Cerebellar cortex (tissue), 1 donor: ENCODE results near the gene CCR2.

Experiments used
- DNase-seq: peaks from one replicate; pipeline ENCODE4 v3.0.0-alpha.2; 2015; ENCODE audit warnings: low spot score

Gene CCR2

DNA sequence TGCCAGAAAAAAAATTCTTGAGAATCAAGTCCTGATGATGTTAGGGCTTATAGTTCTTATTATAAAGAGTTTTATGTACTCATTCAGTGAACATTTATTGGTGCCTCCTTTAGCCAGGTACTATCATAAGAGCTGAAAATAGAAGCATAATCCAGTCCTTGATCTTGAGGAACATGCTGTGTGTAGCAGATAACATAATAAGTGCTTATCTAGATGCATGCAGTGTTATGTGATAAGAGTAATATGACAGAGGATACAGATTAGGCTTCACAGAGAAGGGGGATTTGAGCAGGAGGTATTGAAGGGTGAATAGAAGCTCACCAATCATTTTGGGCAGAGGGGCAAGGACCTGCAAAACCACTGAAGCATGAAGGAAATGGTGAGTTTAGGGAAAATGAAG, 1.1 kb downstream of the CCR2 start:
- DNase-seq: no peak

DNA sequence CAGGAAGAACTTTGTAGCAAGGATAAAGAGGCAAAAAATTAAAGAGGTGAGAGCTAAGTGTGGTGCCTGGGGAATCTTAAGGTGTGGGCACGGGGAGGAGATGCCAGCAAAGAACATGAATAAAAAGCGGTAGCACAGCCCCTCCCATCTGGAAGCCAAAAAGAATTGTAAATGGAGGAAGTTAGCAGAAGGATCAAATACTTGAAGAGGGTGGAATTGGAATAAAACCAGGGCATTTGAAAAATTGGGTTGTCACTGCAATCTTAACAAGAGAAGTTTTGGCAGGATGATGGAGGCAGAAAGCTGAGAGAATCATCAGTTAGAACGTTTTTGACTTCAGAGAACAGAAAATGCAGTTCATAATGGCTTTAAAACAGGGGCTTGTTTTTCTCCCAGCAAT, 2.4 kb downstream of the CCR2 start:
- DNase-seq: no peak

DNA sequence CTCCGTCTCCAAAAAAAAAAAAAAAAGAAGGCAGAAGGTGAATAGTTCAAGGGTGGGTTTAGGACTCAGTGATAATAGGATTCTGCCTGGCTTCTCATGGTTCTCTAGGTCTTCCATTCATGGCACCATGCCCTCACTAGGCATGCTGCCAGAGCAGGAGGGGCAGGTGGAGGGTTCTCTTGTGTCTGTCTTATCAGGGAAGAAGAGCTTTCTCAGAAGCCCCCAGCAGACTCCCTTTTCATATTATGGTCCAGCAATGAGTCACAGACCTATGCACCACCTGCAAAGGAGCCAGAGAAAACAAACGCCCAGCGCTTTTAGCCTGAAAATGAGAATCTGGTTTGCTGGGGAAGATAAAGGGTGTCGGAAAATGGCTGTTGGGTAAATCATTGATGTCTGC, 3.0 kb downstream of the CCR2 start:
- DNase-seq: no peak

DNA sequence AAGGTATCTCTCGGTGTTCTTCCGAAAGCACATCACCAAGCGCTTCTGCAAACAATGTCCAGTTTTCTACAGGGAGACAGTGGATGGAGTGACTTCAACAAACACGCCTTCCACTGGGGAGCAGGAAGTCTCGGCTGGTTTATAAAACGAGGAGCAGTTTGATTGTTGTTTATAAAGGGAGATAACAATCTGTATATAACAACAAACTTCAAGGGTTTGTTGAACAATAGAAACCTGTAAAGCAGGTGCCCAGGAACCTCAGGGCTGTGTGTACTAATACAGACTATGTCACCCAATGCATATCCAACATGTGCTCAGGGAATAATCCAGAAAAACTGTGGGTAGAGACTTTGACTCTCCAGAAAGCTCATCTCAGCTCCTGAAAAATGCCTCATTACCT, 4.6 kb downstream of the CCR2 start:
- no peak for DNase-seq

DNA sequence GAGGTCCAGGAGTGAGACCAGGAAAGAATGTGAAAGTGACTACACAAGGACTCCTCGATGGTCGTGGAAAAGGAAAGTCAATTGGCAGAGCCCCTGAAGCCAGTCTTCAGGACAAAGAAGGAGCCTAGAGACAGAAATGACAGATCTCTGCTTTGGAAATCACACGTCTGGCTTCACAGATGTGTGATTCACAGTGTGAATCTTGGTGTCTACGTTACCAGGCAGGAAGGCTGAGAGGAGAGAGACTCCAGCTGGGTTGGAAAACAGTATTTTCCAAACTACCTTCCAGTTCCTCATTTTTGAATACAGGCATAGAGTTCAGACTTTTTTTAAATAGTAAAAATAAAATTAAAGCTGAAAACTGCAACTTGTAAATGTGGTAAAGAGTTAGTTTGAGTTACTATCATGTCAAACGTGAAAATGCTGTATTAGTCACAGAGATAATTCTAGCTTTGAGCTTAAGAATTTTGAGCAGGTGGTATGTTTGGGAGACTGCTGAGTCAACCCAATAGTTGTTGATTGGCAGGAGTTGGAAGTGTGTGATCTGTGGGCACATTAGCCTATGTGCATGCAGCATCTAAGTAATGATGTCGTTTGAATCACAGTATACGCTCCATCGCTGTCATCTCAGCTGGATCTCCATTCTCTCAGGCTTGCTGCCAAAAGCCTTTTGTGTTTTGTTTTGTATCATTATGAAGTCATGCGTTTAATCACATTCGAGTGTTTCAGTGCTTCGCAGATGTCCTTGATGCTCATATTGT, 6.0 kb downstream of the CCR2 start:
- DNase-seq: peak; percentile 16

GRCh38 chr3:46360907-46361306, 7.0 kb downstream of the CCR2 start:
- DNase-seq: no peak

DNA sequence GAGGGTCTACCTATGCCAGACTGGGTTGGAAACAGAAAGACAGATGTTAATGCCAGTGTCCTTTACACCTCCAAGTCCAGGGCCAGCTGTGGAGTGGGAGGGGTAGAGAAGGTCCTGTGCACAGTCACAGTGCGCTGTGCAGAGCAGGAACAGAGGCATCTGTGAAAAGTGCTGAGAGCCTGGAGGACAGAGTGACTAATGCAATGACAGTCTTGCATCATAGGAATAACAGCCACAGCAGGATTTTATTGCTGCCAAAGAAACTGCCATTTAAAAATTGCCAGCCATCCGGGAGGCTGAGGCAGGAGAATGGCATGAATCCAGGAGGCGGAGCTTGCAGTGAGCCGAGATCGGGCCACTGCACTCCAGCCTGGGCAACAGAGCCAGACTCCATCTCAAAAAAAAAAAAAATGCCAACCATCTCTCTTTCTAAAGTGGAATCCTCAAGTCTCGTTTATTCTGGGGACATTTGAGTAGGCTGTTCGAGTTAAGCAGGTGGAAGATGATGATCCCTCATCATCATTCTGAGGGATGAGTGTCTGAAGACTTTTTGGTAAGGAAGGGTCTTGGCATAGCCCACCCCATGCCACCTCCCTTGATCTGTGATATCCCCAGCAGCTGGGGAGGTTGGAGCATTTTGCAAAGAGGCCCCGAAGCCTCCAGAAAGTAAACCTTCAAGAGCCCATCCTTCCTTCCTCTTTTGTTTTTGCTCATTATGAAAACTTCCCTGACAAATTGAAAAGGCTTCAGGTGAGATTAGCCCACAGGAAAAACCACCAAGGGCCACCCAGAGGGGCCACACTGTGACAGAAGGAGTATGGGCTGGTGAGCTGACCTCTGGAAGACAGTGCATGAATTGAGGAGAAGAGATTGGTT, 7.7 kb downstream of the CCR2 start:
- DNase-seq: no peak

GRCh38 chr3:46365041-46365440, 11.1 kb downstream of the CCR2 start:
- no peak for DNase-seq

DNA sequence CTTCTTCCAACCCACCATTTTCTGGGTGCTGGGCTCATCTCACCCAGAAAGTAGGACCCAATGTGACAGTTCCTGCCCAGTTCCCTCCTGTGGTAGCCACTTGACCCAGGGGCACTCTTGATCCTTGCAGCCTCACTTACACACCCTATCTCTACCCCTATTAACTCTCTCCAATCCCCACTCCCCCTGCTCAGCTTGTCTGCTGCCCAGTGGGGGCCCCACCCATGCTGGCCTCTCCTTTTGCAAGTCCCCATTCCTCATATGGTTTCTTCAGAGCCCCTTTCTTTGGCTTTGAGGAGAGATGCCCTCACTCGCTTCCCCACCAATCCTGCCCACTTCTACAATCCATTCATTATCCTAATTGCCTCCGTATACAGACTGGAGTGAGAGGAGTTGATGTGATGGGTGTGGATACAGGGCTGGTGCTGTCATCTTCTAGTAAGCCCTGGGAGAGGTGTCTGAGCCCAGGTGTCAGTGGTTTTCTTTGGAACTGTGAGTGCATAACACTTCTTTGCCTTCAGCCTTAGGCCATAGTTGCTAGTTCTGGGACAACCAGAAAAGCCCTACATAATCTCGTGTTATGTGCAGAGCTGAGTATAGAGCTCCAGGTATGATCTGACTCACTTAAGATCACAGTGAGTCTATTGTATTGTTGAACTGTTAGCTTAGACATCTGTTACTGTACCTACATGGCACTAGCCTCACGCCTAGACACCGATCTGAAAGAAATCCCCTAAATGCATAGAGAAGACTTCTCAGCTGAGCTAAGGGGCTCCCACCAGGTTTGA, 12.0 kb downstream of the CCR2 start:
- DNase-seq: no peak

- DNase-seq: no peak
Observed at GRCh38 chr3:46367811-46368210, 13.9 kb downstream of the CCR2 start.

DNA sequence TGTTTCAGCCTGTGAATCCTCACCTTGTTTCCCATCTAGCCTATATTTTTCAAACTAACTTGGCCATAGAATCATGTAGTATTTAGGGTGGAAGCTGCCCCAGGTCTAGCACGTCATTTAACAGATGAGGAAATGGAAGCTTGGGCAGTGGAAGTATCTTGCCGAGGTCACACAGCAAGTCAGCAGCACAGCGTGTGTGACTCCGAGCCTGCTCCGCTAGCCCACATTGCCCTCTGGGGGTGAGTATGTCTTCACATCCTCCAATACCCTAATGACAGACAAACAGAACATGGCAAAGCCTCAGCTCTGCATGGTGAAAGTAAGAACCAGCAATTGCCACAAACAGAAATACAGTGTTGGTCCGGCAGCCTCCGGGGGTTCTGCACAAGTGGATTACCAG, 14.7 kb downstream of the CCR2 start:
- DNase-seq: peak; percentile 40

GRCh38 chr3:46369151-46369550, 15.2 kb downstream of the CCR2 start:
- DNase-seq: no peak

DNA sequence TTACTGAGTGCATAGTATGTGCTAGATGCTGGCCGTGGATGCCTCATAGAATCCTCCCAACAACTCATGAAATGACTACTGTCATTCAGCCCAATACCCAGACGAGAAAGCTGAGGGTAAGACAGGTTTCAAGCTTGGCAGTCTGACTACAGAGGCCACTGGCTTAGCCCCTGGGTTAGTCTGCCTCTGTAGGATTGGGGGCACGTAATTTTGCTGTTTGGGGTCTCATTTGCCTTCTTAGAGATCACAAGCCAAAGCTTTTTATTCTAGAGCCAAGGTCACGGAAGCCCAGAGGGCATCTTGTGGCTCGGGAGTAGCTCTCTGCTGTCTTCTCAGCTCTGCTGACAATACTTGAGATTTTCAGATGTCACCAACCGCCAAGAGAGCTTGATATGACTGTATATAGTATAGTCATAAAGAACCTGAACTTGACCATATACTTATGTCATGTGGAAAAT, 15.8 kb downstream of the CCR2 start:
- DNase-seq: no peak

DNA sequence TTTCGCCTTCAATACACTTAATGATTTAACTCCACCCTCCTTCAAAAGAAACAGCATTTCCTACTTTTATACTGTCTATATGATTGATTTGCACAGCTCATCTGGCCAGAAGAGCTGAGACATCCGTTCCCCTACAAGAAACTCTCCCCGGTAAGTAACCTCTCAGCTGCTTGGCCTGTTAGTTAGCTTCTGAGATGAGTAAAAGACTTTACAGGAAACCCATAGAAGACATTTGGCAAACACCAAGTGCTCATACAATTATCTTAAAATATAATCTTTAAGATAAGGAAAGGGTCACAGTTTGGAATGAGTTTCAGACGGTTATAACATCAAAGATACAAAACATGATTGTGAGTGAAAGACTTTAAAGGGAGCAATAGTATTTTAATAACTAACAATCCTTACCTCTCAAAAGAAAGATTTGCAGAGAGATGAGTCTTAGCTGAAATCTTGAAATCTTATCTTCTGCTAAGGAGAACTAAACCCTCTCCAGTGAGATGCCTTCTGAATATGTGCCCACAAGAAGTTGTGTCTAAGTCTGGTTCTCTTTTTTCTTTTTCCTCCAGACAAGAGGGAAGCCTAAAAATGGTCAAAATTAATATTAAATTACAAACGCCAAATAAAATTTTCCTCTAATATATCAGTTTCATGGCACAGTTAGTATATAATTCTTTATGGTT, 17.1 kb downstream of the CCR2 start, which contains the start of gene CCR5:
Gene CCR5, plus strand, starts transcription at position 108 of the 680 bp plus-strand sequence. CDS start 1,957 bp downstream, outside the sequence.
- DNase-seq: no peak

DNA sequence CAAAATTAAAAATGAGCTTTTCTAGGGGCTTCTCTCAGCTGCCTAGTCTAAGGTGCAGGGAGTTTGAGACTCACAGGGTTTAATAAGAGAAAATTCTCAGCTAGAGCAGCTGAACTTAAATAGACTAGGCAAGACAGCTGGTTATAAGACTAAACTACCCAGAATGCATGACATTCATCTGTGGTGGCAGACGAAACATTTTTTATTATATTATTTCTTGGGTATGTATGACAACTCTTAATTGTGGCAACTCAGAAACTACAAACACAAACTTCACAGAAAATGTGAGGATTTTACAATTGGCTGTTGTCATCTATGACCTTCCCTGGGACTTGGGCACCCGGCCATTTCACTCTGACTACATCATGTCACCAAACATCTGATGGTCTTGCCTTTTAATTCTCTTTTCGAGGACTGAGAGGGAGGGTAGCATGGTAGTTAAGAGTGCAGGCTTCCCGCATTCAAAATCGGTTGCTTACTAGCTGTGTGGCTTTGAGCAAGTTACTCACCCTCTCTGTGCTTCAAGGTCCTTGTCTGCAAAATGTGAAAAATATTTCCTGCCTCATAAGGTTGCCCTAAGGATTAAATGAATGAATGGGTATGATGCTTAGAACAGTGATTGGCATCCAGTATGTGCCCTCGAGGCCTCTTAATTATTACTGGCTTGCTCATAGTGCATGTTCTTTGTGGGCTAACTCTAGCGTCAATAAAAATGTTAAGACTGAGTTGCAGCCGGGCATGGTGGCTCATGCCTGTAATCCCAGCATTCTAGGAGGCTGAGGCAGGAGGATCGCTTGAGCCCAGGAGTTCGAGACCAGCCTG, 17.8 kb downstream of the CCR2 start:
- DNase-seq: no peak

DNA sequence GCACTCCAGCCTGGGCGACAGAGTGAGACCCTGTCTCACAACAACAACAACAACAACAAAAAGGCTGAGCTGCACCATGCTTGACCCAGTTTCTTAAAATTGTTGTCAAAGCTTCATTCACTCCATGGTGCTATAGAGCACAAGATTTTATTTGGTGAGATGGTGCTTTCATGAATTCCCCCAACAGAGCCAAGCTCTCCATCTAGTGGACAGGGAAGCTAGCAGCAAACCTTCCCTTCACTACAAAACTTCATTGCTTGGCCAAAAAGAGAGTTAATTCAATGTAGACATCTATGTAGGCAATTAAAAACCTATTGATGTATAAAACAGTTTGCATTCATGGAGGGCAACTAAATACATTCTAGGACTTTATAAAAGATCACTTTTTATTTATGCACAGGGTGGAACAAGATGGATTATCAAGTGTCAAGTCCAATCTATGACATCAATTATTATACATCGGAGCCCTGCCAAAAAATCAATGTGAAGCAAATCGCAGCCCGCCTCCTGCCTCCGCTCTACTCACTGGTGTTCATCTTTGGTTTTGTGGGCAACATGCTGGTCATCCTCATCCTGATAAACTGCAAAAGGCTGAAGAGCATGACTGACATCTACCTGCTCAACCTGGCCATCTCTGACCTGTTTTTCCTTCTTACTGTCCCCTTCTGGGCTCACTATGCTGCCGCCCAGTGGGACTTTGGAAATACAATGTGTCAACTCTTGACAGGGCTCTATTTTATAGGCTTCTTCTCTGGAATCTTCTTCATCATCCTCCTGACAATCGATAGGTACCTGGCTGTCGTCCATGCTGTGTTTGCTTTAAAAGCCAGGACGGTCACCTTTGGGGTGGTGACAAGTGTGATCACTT, 18.8 kb downstream of the CCR2 start:
- peak; percentile 34 for DNase-seq

DNA sequence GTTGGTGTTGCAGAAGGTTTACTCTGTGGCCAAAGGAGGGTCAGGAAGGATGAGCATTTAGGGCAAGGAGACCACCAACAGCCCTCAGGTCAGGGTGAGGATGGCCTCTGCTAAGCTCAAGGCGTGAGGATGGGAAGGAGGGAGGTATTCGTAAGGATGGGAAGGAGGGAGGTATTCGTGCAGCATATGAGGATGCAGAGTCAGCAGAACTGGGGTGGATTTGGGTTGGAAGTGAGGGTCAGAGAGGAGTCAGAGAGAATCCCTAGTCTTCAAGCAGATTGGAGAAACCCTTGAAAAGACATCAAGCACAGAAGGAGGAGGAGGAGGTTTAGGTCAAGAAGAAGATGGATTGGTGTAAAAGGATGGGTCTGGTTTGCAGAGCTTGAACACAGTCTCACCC, 20.8 kb downstream of the CCR2 start:
- no peak for DNase-seq

- no peak for DNase-seq
Observed at GRCh38 chr3:46375218-46375617, 21.3 kb downstream of the CCR2 start.

DNA sequence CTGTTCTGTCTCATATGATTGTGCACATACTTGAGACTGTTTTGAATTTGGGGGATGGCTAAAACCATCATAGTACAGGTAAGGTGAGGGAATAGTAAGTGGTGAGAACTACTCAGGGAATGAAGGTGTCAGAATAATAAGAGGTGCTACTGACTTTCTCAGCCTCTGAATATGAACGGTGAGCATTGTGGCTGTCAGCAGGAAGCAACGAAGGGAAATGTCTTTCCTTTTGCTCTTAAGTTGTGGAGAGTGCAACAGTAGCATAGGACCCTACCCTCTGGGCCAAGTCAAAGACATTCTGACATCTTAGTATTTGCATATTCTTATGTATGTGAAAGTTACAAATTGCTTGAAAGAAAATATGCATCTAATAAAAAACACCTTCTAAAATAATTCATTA, 21.9 kb downstream of the CCR2 start:
- DNase-seq: no peak

GRCh38 chr3:46378426-46378942, 24.6 kb downstream of the CCR2 start:
- DNase-seq: peak; percentile 64
